Activated CD8-positive, alpha-beta T cell treated with anti-CD3 and anti-CD28 coated beads, Interleukin-2, amount 10 ng/mL, durations not matched to agents 7 days and 5 days (primary cell): Measurements from ENCODE around the gene DNAAF3. TPM values are rescaled to one million over a fixed set of nuclear protein-coding genes. Genes with fewer than 3 reads are reported as not detected.

Experiments used
- ATAC-seq: fragments of 150-1000 bp; cut with Tn5 transposase; one replicate; pipeline ENCODE4 v1.10.0; 2021; ENCODE audit warnings: moderate library complexity
- CTCF ChIA-PET: fragments of 350-600 bp; sonication (Branson Sonifier 250); formaldehyde crosslinking; loops from one replicate; lab custom pipeline; 2021; ENCODE audit warnings: antibody characterized with exemption; lab: Charles Lee
- POLR2A ChIA-PET: fragments of 350-600 bp; sonication (Branson Sonifier 250); formaldehyde crosslinking; loops from one replicate; lab custom pipeline; 2021; ENCODE audit warnings: antibody characterized with exemption; lab: Charles Lee
- DNase-seq: peaks from one replicate; pipeline ENCODE4 v3.0.0-alpha.2; 2020
- H3K27ac Mint-ChIP-seq: one replicate; pipeline ENCODE4 v1.8.0; 2021; ENCODE audit warnings: mild to moderate bottlenecking, mixed read lengths
- H3K27me3 Mint-ChIP-seq: one replicate; pipeline ENCODE4 v1.8.0; 2021; ENCODE audit warnings: low read depth, mixed read lengths
- H3K36me3 Mint-ChIP-seq: one replicate; pipeline ENCODE4 v1.8.0; 2021; ENCODE audit warnings: low read depth, mixed read lengths
- H3K4me1 Mint-ChIP-seq: one replicate; pipeline ENCODE4 v1.8.0; 2021; ENCODE audit warnings: low read depth, mixed read lengths
- H3K4me3 Mint-ChIP-seq: one replicate; pipeline ENCODE4 v1.8.0; 2021; ENCODE audit warnings: mild to moderate bottlenecking, mixed read lengths
- H3K9me3 Mint-ChIP-seq: one replicate; pipeline ENCODE4 v1.8.0; 2022; ENCODE audit warnings: mixed read lengths; ENCODE audit not compliant: insufficient read depth
- microRNA-seq: library from miRNA; unstranded; fragments of <30 nt; microRNA quantifications from one replicate; pipeline ENCODE4 v1.2.0, GENCODE V29; 2022
- total RNA-seq, 2 experiments: library from RNA; stranded (reverse); gene quantifications; one replicate each; pipeline ENCODE4 v1.2.3, GENCODE V29; 2021

DNAAF3 gene
- total RNA-seq, 2 experiments from 2014 or later: 0.21 to 0.23 TPM

DNA sequence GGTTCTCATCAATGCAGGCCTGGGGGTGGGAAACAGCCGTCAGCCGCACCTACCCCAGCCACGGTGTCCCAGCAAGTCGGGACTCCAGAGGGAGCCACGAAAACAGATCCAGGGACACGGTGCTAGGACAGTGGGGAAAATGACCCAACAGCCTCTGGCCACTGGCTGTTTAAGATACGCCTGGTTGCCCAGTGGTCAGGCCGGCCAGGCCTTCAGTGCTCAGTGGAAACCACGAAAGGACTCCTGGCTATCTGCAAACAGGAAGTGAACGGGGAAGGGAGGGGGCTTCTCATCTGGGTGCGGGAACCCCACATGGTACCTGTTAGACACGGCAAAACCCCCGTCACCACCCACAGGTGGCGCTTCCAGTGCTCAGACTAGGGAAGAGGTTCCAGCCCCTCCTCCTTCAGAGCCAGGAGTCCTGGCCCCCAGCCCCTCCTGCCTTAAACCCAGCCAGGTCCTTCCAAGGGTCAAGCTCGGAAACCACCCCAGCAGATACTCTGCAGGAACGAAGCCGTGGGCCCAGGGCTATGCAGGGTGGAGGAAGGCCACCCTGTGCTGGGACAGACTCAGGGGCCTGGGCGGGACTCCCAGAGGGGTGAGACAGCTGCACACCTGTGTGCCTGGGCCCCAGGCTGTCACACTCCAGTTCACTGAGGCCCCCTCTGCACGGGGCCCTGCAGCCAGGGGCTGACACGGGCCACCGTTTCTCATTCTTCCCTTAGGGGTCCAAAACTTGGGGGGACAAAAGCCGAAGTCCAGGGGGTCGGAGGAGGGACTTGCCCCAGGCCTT lies 53.4 kb downstream of the DNAAF3 start:
- Mint-ChIP-seq H3K27me3 (no peaks in the 10 kb centered on the region), H3K4me3 (no peak overlapping the region), H3K9me3 (no peaks in the 10 kb centered on the region), H3K36me3 (peaks cover 36% of the 10 kb centered on the region), H3K4me1 (peaks cover 21% of the 10 kb centered on the region), H3K27ac (no peak overlapping the region)
- no peak for DNase-seq
- ATAC-seq: no peak
- ChIA-PET POLR2A (no interaction called here), CTCF (no interaction called here)

DNA sequence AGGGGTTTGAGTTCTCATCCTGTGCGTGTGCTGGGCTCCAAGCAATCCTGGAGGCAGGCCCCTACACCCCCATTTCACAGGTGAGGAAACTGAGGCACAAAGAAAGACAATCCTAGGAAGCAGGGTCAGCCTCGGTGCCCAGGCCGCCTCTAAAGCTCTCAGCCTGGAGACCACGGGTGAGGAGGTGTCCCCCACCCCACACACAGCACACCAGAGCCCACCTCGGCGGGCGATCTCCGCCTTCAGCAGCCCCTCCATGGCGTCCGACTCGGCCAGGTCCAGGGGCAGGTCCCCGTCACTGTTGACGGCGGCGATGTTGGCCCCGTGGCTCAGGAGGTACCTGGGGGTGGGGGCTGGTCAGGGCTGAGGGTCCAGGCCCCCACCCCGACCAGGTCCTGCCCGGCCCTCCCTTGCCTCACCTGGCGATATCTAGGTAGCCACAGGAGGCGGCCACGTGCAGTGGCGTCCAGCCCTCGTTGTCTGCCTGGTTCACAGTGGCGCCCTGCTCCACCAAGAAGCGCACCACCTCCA lies 54.1 kb downstream of the DNAAF3 start:
- ChIA-PET CTCF (no interaction called here), POLR2A (no interaction called here)
- H3K9me3 Mint-ChIP-seq: no peaks in the 10 kb centered on the region
- peaks cover 39% of the 10 kb centered on the region for H3K36me3 Mint-ChIP-seq
- peaks cover 18% of the 10 kb centered on the region for H3K4me1 Mint-ChIP-seq
- H3K27me3 Mint-ChIP-seq: no peaks in the 10 kb centered on the region
- DNase-seq (no peak), ATAC-seq (no peak)
- H3K27ac Mint-ChIP-seq: no peak overlapping the region
- no peak overlapping the region for H3K4me3 Mint-ChIP-seq

DNA sequence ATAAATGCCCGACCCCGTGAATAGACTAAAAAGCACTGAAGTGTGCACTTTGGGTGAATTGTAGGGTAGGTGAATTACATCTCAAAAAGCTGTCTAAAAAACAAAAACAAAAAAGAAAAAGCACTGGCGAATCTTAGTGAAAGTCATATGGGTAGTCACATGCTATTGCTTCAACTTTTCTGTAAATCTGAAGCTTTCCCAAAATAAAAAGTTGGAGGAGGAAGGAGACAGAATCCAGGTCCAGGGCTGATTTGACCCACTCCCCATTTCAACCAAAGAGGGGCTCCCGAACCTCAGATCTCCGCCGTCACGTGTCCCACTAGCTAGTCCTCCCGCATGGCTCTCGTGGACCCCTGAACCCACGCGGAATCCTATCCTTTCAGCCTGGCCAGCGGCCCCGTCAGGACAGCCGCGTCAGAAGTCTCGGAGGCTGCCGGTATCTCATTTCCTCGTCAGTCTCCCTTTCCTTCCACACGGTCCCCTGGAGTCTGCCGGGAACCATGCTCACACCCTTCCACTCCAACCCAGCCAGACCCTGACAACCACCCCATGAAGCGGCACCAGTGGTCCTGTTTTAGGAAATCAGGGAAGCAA lies 55.1 kb downstream of the DNAAF3 start:
- Mint-ChIP-seq H3K4me3 (no peak overlapping the region), H3K27ac (no peak overlapping the region), H3K4me1 (peaks cover 18% of the 10 kb centered on the region), H3K27me3 (no peaks in the 10 kb centered on the region), H3K9me3 (no peaks in the 10 kb centered on the region), H3K36me3 (peaks cover 40% of the 10 kb centered on the region)
- POLR2A ChIA-PET: interaction anchor here (0.6 kb wide), 1 partner anchor 40 kb away, joined by 3 read pairs; no protein-coding TSS in a partner anchor
- CTCF ChIA-PET: interaction anchor here (1.0 kb wide), 1 partner anchor 23 kb away, joined by 4 read pairs; no protein-coding TSS in a partner anchor
- DNase-seq: no peak
- no peak for ATAC-seq

DNA sequence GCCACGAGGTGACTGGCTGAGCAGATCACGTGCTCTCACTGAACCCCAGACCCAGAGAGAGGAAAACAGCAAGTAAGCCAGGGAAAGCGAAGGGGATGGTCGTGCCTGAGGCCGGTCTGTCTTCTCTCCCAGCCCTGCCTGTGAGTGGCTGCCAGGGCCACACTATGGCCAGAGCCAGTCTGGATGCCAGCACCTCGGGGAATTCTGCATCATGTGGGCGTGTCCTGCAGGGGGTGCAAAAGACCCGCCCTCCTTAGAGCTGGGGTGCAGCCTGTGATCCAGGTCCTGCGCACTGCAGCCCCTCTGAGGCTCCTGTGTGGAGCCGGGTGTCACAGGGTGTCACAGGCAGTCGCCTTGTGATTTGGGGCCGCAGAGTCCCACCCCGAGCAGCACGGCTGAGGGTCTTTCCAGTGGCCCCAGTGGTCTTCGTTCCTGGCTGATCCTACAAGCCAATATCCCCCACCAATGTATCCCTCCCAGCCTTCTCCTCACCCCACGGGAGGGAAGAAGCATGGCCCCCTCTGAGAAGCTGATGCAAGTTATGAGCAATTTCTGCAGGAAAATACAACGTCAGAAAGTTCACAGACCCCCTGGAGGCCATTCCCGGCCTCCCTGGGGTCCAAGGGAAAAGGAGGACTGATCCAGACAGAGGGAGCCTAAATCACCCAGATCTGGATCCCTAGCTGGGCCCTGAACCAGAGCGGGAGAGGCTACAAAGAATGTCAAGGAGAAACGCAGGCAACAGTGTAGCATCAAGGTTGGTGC lies 56.7 kb downstream of the DNAAF3 start:
- Mint-ChIP-seq H3K4me3 (no peak overlapping the region), H3K9me3 (no peaks in the 10 kb centered on the region), H3K27me3 (no peaks in the 10 kb centered on the region), H3K4me1 (peaks cover 4% of the 10 kb centered on the region), H3K27ac (no peak overlapping the region), H3K36me3 (peaks cover 40% of the 10 kb centered on the region)
- ChIA-PET CTCF (no interaction called here), POLR2A (no interaction called here)
- ATAC-seq (no peak), DNase-seq (no peak)

Small RNA genes within 50 kb of the gene (microRNA-seq; reads per million reads assigned to microRNA genes)
- gene MIR7975: not detected

Other genes with a start within 250 kb of the DNAAF3 start
- gene NLRP7, start 219.1 kb downstream of the DNAAF3 start, total RNA-seq: not detected
- gene NLRP2, start 200.2 kb downstream of the DNAAF3 start, total RNA-seq: 10 to 100 TPM; 22.8 to 26.8 TPM
- gene GP6, start 128.3 kb downstream of the DNAAF3 start, total RNA-seq: under 1 TPM; 0.39 to 0.58 TPM
- gene RDH13, start 103.5 kb downstream of the DNAAF3 start, total RNA-seq: 10 to 100 TPM; 30.9 to 33.1 TPM
- gene EPS8L1, start 90.7 kb downstream of the DNAAF3 start, total RNA-seq: 1 to 10 TPM; 4.9 to 8.6 TPM
- 100 to 1,000 TPM; 137 to 142 TPM for gene PPP1R12C, start 49.0 kb downstream of the DNAAF3 start, total RNA-seq
- not detected for gene TNNT1, start 17.4 kb downstream of the DNAAF3 start, total RNA-seq
- not detected for gene TNNI3, start 8.9 kb downstream of the DNAAF3 start, total RNA-seq
- 1 to 10 TPM in 1 of 2 experiments, under 1 TPM in 1; 0.47 to 1.3 TPM for gene SYT5, start 13.7 kb upstream of the DNAAF3 start, total RNA-seq
- gene PTPRH, start 42.9 kb upstream of the DNAAF3 start, total RNA-seq: not detected
- 10 to 100 TPM; 11.0 to 13.8 TPM for gene TMEM86B, start 62.1 kb upstream of the DNAAF3 start, total RNA-seq
- 100 to 1,000 TPM; 256 to 265 TPM for gene PPP6R1, start 92.4 kb upstream of the DNAAF3 start, total RNA-seq
- 10 to 100 TPM; 31.1 to 32.7 TPM for gene HSPBP1, start 113.5 kb upstream of the DNAAF3 start, total RNA-seq
- 1 to 10 TPM; 7.3 to 7.5 TPM for gene BRSK1, start 117.4 kb upstream of the DNAAF3 start, total RNA-seq
- gene TMEM150B, start 158.7 kb upstream of the DNAAF3 start, total RNA-seq: under 1 TPM in 1 of 2 experiments, not detected in 1; 0.26 TPM
- 10 to 100 TPM; 21.9 to 26.7 TPM for gene KMT5C, start 173.3 kb upstream of the DNAAF3 start, total RNA-seq
- gene COX6B2, start 188.1 kb upstream of the DNAAF3 start, total RNA-seq: under 1 TPM in 1 of 2 experiments, not detected in 1; 0.34 TPM
- gene GARIN5B, start 196.6 kb upstream of the DNAAF3 start, total RNA-seq: not detected
- gene IL11, start 203.8 kb upstream of the DNAAF3 start, total RNA-seq: under 1 TPM; 0.26 to 0.34 TPM
- not detected for gene TMEM190, start 210.2 kb upstream of the DNAAF3 start, total RNA-seq
- 10 to 100 TPM; 23.6 to 26.7 TPM for gene TMEM238, start 217.7 kb upstream of the DNAAF3 start, total RNA-seq
- gene RPL28, start 219.3 kb upstream of the DNAAF3 start, total RNA-seq: 1,000 to 10,000 TPM; 2,948 to 3,082 TPM
- gene UBE2S, start 241.2 kb upstream of the DNAAF3 start, total RNA-seq: 100 to 1,000 TPM; 333 to 353 TPM